WTC11 (cell line): ENCODE results near the gene RIPOR3. TPM values are rescaled to one million over a fixed set of nuclear protein-coding genes. Genes with fewer than 3 reads are reported as not detected.

Source experiments
- ATAC-seq: fragments of 200-7000 bp; cut with Tn5 transposase; 2 replicates; pipeline ENCODE4 v1.10.0; 2021; ENCODE audit warnings: mild to moderate bottlenecking, moderate library complexity
- CTCF ChIA-PET: fragments of 300-600 bp; sonication (Branson Sonifier 250); formaldehyde crosslinking; loops from one replicate; lab custom pipeline; 2021; ENCODE audit warnings: antibody characterized with exemption; lab: Charles Lee
- POLR2A ChIA-PET: fragments of 350-600 bp; sonication (Branson Sonifier 250); formaldehyde crosslinking; loops from one replicate; lab custom pipeline; 2021; ENCODE audit warnings: antibody characterized with exemption; lab: Charles Lee
- DNase-seq: peaks from one replicate; pipeline ENCODE4 v3.0.0; 2021; ENCODE audit warnings: low spot score
- H3K27ac Mint-ChIP-seq: 2 replicates; pipeline ENCODE4 v1.8.0; 2021; ENCODE audit warnings: mixed read lengths
- H3K27me3 Mint-ChIP-seq: 2 replicates; pipeline ENCODE4 v1.8.0; 2021; ENCODE audit warnings: low read depth, mild to moderate bottlenecking, moderate library complexity, mixed read lengths
- H3K36me3 Mint-ChIP-seq: 2 replicates; pipeline ENCODE4 v1.8.0; 2021; ENCODE audit warnings: mixed read lengths
- H3K4me1 Mint-ChIP-seq: 2 replicates; pipeline ENCODE4 v1.8.0; 2022; ENCODE audit warnings: mixed read lengths
- H3K4me3 Mint-ChIP-seq: 2 replicates; pipeline ENCODE4 v1.8.0; 2021; ENCODE audit warnings: mild to moderate bottlenecking, moderate library complexity, mixed read lengths
- H3K9me3 Mint-ChIP-seq: 2 replicates; pipeline ENCODE4 v1.8.0; 2021; ENCODE audit warnings: mixed read lengths
- ATF1 ChIP-seq: sonication (generic); formaldehyde crosslinking; IDR thresholded peaks from 2 replicates; pipeline ENCODE4 v1.8.1; 2023; ENCODE audit warnings: mild to moderate bottlenecking, moderate library complexity, missing genetic modification reagents
- CDX4 ChIP-seq: fragments of 250-450 bp; sonication (Bioruptor Pico); IDR thresholded peaks from 2 replicates; pipeline ENCODE4 v1.9.0; 2021; ENCODE audit warnings: moderate library complexity, mild to moderate bottlenecking, inconsistent platforms, borderline replicate concordance
- E2F5 ChIP-seq: sonication (generic); formaldehyde crosslinking; IDR thresholded peaks from 2 replicates; pipeline ENCODE4 v1.8.1; 2022; ENCODE audit warnings: mild to moderate bottlenecking, moderate library complexity, missing genetic modification reagents
- ETV6 ChIP-seq: sonication (generic); formaldehyde crosslinking; IDR thresholded peaks from 2 replicates; pipeline ENCODE4 v1.8.1; 2022; ENCODE audit warnings: mild to moderate bottlenecking, missing genetic modification reagents
- GTF2I ChIP-seq: fragments of 250-450 bp; sonication (Bioruptor Pico); conservative IDR thresholded peaks from 2 replicates; pipeline ENCODE4 v1.4.0; 2021; ENCODE audit warnings: mild to moderate bottlenecking
- MAX ChIP-seq: sonication (generic); formaldehyde crosslinking; IDR thresholded peaks from 2 replicates; pipeline ENCODE4 v1.8.0; 2022; ENCODE audit warnings: mild to moderate bottlenecking, missing genetic modification reagents
- MXD4 ChIP-seq: fragments of 250-450 bp; sonication (Bioruptor Pico); IDR thresholded peaks from 2 replicates; pipeline ENCODE4 v1.8.0; 2021; ENCODE audit warnings: mild to moderate bottlenecking, moderate library complexity, borderline replicate concordance
- NR3C1 ChIP-seq: sonication (generic); formaldehyde crosslinking; conservative IDR thresholded peaks from 2 replicates; pipeline ENCODE4 v1.8.1; 2023; ENCODE audit warnings: low read depth, mild to moderate bottlenecking, missing genetic modification reagents
- PRDM15 ChIP-seq: sonication (generic); formaldehyde crosslinking; IDR thresholded peaks from 2 replicates; pipeline ENCODE4 v1.8.0; 2022; ENCODE audit warnings: missing genetic modification reagents
- RORB ChIP-seq: fragments of 250-450 bp; sonication (Bioruptor Pico); IDR thresholded peaks from 2 replicates; pipeline ENCODE4 v1.9.0; 2021; ENCODE audit warnings: mild to moderate bottlenecking
- ZBTB21 ChIP-seq: sonication (generic); formaldehyde crosslinking; IDR thresholded peaks from 2 replicates; pipeline ENCODE4 v1.8.1; 2023; ENCODE audit warnings: mild to moderate bottlenecking, missing genetic modification reagents, borderline replicate concordance
- ZBTB43 ChIP-seq: sonication (generic); formaldehyde crosslinking; IDR thresholded peaks from 2 replicates; pipeline ENCODE4 v1.8.1; 2023; ENCODE audit warnings: mild to moderate bottlenecking, missing genetic modification reagents
- ZNF219 ChIP-seq: sonication (generic); formaldehyde crosslinking; IDR thresholded peaks from 2 replicates; pipeline ENCODE4 v1.8.0; 2023; ENCODE audit warnings: missing genetic modification reagents, mild to moderate bottlenecking, borderline replicate concordance
- ZNF263 ChIP-seq: sonication (generic); formaldehyde crosslinking; IDR thresholded peaks from 2 replicates; pipeline ENCODE4 v1.8.1; 2022; ENCODE audit warnings: low read depth, mild to moderate bottlenecking, moderate library complexity, missing genetic modification reagents
- ZNF317 ChIP-seq: sonication (generic); formaldehyde crosslinking; IDR thresholded peaks from 2 replicates; pipeline ENCODE4 v1.8.1; 2023; ENCODE audit warnings: low read depth, mild to moderate bottlenecking, moderate library complexity, missing genetic modification reagents, borderline replicate concordance
- ZNF425 ChIP-seq: fragments of 250-450 bp; sonication (Bioruptor Pico); conservative IDR thresholded peaks from 2 replicates; pipeline ENCODE4 v1.9.0; 2021; ENCODE audit warnings: mild to moderate bottlenecking
- ZNF532 ChIP-seq: fragments of 250-450 bp; sonication (Bioruptor Pico); IDR thresholded peaks from 2 replicates; pipeline ENCODE4 v1.9.0; 2021; ENCODE audit warnings: mild to moderate bottlenecking, borderline replicate concordance
- total RNA-seq: library from RNA; stranded (reverse); gene quantifications from 3 replicates; pipeline ENCODE4 v1.2.3, GENCODE V29; 2021

RIPOR3 gene
- total RNA-seq, 1 experiment from 2014 or later, result 6.5 TPM

GRCh38 chr20:50546729-50547314, 144.5 kb downstream of the RIPOR3 start:
- H3K9me3 Mint-ChIP-seq, result no peaks in the 10 kb centered on the region
- no peak overlapping the region for H3K4me3 Mint-ChIP-seq
- ChIA-PET CTCF (interaction anchor here (1.4 kb wide), 1 partner anchor 49 kb away, joined by 3 read pairs; no protein-coding TSS in a partner anchor), POLR2A (no interaction called here)
- no peak for TF ChIP-seq MAX (CRISPR knock-in tag)
- no peak for TF ChIP-seq PRDM15
- TF ChIP-seq ZBTB43, result no peak
- no peak for TF ChIP-seq E2F5 (CRISPR knock-in tag)
- TF ChIP-seq ZNF532 (CRISPR knock-in tag), result no peak
- TF ChIP-seq GTF2I, result no peak
- no peak for TF ChIP-seq ETV6 (CRISPR knock-in tag)
- TF ChIP-seq ZNF317, result no peak
- TF ChIP-seq ZNF425 (CRISPR knock-in tag), result no peak
- TF ChIP-seq CDX4, result no peak
- no peak for TF ChIP-seq NR3C1
- TF ChIP-seq ZNF263, result no peak
- TF ChIP-seq ATF1, result no peak
- no peak for TF ChIP-seq RORB
- TF ChIP-seq MXD4 (CRISPR knock-in tag), result no peak
- no peak for TF ChIP-seq ZBTB21 (CRISPR knock-in tag)
- no peak for TF ChIP-seq ZNF219
- no peaks in the 10 kb centered on the region for H3K27me3 Mint-ChIP-seq
- DNase-seq (no peak), ATAC-seq (no peak)
- H3K36me3 Mint-ChIP-seq, result no peaks in the 10 kb centered on the region
- H3K27ac Mint-ChIP-seq, result no peak overlapping the region
- 0 out of 2 replicates have a peak, but pooled peaks cover 3% of the 10 kb centered on the region for H3K4me1 Mint-ChIP-seq
